Hepatic stellate cell (primary cell): ENCODE results near the gene ACR.

Experiments used
- DNase-seq: peaks from one replicate; pipeline ENCODE4 v3.0.0; 2011; ENCODE audit warnings: low spot score

ACR gene

GRCh38 chr22:50717709-50718351 lies 20.2 kb upstream of the ACR start:
- DNase-seq: no peak

- DNase-seq: no peak
These were observed 19.7 kb upstream of the ACR start for GRCh38 chr22:50718352-50718709.

GRCh38 chr22:50719814-50720300 lies 18.1 kb upstream of the ACR start:
- DNase-seq: no peak

GRCh38 chr22:50720301-50721256 lies 17.4 kb upstream of the ACR start:
- DNase-seq: no peak

- DNase-seq: no peak
These were observed 16.7 kb upstream of the ACR start for GRCh38 chr22:50721257-50721844.

- DNase-seq: no peak
These were observed 15.8 kb upstream of the ACR start for GRCh38 chr22:50722048-50722701.

GRCh38 chr22:50722716-50723428 lies 15.1 kb upstream of the ACR start:
- DNase-seq: no peak

GRCh38 chr22:50723991-50724390 lies 14.0 kb upstream of the ACR start:
- no peak for DNase-seq

GRCh38 chr22:50724616-50725015 lies 13.4 kb upstream of the ACR start:
- no peak for DNase-seq

GRCh38 chr22:50725597-50725996 lies 12.4 kb upstream of the ACR start:
- DNase-seq: no peak

GRCh38 chr22:50726643-50727340 lies 11.2 kb upstream of the ACR start:
- DNase-seq: no peak

- DNase-seq: no peak
These were observed 10.1 kb upstream of the ACR start for GRCh38 chr22:50727678-50728522.

- no peak for DNase-seq
These were observed 9.5 kb upstream of the ACR start for GRCh38 chr22:50728523-50728931.

GRCh38 chr22:50729391-50730012 lies 8.5 kb upstream of the ACR start:
- no peak for DNase-seq

GRCh38 chr22:50730013-50730891 lies 7.8 kb upstream of the ACR start:
- no peak for DNase-seq

- DNase-seq: peak; percentile 50
These were observed 6.9 kb upstream of the ACR start for GRCh38 chr22:50730941-50731661.

GRCh38 chr22:50731811-50732624 lies 6.0 kb upstream of the ACR start:
- peak; percentile 77 for DNase-seq
